ENCODE measurements around the gene RAB30. TPM values are rescaled to one million over a fixed set of nuclear protein-coding genes. Genes with fewer than 3 reads are reported as not detected.

Gene RAB30
- total RNA-seq, 1 donor from 2014 or later: 12.3 TPM

DNA sequence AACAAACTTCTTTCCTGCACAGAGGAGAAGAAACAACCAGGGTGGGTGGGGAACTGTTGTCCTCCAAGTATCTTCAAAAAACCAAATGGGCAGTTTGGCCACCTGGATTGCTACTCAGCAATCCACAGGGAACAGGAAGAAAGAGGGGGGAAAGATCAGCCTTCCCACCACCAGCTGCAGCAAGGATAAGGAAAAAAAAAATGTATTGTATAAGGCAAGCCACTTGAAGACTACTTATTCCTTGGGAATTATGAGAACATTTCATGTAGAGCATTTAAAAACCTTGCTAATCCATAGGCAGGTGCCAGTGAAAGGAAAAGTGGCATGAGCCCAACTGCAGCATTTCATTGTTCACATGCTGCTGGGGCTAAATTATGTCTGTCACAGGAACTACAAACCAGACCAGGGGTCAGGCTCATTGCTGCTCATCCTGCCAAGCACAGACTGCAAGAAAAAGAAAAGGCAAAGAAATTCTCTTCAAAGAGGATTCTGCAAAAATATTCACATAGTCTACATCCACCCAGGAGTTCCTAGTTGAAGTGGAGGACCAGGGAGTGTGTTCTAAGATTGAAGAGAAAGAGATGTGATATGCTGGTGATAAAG, 2.2 kb downstream of the RAB30 start:
- Mint-ChIP-seq H3K9me3 (peaks cover 2% of the 10 kb centered on the region), H3K4me3 (no peak overlapping the region), H3K27ac (no peak overlapping the region), H3K4me1 (peaks cover 28% of the 10 kb centered on the region), H3K36me3 (peaks cover 12% of the 10 kb centered on the region), H3K27me3 (ENCODE audit: insufficient read depth, low read depth) (peaks cover 3% of the 10 kb centered on the region)
- no peaks in the 10 kb centered on the region for H4K20me1 ChIP-seq (ENCODE audit: low read depth)
- no peak overlapping the region for H2AFZ ChIP-seq (replicated peaks)
- H3K27ac ChIP-seq: no peak overlapping the region
- H3K4me1 ChIP-seq: peaks cover 18% of the 10 kb centered on the region
- H3K4me2 ChIP-seq: peak overlapping the region; percentile 85
- peak; percentile 9 for DNase-seq (ENCODE audit: low spot score)
- peaks cover 17% of the 10 kb centered on the region for H3K27me3 ChIP-seq
- H3K36me3 ChIP-seq: peaks cover 7% of the 10 kb centered on the region
- H3K9ac ChIP-seq: no peak overlapping the region
- no peak overlapping the region for H3K4me3 ChIP-seq
- H3F3A ChIP-seq (ENCODE audit: low read depth): peaks cover 8% of the 10 kb centered on the region
- H3K79me2 ChIP-seq (ENCODE audit: low read depth): peaks cover 29% of the 10 kb centered on the region
- H3K9me3 ChIP-seq (ENCODE audit: low read depth): no peaks in the 10 kb centered on the region
- no peak for TF ChIP-seq EZH2phosphoT487 (IDR thresholded peaks at IDR 0.05)
- TF ChIP-seq, protein P1, sequence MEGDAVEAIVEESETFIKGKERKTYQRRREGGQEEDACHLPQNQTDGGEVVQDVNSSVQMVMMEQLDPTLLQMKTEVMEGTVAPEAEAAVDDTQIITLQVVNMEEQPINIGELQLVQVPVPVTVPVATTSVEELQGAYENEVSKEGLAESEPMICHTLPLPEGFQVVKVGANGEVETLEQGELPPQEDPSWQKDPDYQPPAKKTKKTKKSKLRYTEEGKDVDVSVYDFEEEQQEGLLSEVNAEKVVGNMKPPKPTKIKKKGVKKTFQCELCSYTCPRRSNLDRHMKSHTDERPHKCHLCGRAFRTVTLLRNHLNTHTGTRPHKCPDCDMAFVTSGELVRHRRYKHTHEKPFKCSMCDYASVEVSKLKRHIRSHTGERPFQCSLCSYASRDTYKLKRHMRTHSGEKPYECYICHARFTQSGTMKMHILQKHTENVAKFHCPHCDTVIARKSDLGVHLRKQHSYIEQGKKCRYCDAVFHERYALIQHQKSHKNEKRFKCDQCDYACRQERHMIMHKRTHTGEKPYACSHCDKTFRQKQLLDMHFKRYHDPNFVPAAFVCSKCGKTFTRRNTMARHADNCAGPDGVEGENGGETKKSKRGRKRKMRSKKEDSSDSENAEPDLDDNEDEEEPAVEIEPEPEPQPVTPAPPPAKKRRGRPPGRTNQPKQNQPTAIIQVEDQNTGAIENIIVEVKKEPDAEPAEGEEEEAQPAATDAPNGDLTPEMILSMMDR (IDR thresholded peaks at IDR 0.05): no peak
- no peak for TF ChIP-seq EZH2 (IDR thresholded peaks at IDR 0.05)

DNA sequence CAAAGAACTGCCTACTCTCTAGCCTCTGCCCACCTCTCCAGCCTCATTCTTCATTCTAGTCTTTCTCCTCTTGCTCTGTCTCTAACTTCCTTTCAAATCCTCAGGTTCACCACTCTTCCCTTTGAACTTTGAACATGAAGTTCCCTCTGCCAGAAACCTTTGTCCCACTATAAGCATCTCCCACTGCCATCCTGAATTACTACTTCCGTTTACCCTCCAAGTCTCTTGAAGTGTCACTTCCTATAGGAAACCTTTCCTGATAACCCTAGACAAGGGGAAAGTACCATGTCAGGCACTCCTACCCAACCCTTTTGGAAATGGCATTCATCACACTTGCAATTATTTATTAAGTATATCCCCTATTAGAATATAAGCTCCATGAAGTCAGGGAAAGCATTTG, 3.1 kb downstream of the RAB30 start:
- H3K4me2 ChIP-seq: no peak overlapping the region
- no peaks in the 10 kb centered on the region for H3K9me3 ChIP-seq (ENCODE audit: low read depth)
- no peak overlapping the region for H3K9ac ChIP-seq
- Mint-ChIP-seq H3K9me3 (peaks cover 2% of the 10 kb centered on the region), H3K27me3 (ENCODE audit: insufficient read depth, low read depth) (peaks cover 5% of the 10 kb centered on the region), H3K4me3 (no peak overlapping the region), H3K4me1 (peaks cover 24% of the 10 kb centered on the region), H3K36me3 (peaks cover 12% of the 10 kb centered on the region), H3K27ac (no peak overlapping the region)
- TF ChIP-seq, protein P1 (IDR thresholded peaks at IDR 0.05): no peak
- H3K4me1 ChIP-seq: peaks cover 16% of the 10 kb centered on the region
- H3K79me2 ChIP-seq (ENCODE audit: low read depth): peaks cover 19% of the 10 kb centered on the region
- peaks cover 7% of the 10 kb centered on the region for H3F3A ChIP-seq (ENCODE audit: low read depth)
- peaks cover 17% of the 10 kb centered on the region for H3K27me3 ChIP-seq
- H2AFZ ChIP-seq (replicated peaks): no peak overlapping the region
- H3K36me3 ChIP-seq: peaks cover 4% of the 10 kb centered on the region
- H3K4me3 ChIP-seq: no peak overlapping the region
- no peak for DNase-seq (ENCODE audit: low spot score)
- no peak overlapping the region for H3K27ac ChIP-seq
- no peaks in the 10 kb centered on the region for H4K20me1 ChIP-seq (ENCODE audit: low read depth)

DNA sequence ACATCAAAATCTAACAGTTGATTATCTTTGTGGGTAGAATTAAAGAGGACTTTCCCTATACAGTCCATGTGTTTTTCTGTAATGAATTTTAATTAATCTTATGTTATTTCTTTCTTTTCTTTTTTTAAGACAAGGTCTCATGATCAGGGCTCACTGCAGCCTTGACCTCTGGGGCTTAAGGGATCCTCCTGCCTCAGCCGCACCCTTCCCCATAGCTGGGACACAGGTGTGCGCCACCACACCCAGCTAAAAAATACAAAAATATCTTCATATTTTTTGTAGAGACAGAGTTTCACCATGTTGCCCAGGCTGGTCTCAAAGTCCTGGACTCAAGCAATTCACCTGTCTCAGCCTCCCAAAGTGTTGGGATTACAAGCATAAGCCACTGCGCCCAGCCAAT, 7.7 kb downstream of the RAB30 start:
- no peak overlapping the region for H3K9ac ChIP-seq
- Mint-ChIP-seq H3K27me3 (ENCODE audit: insufficient read depth, low read depth) (peaks cover 5% of the 10 kb centered on the region), H3K4me1 (peaks cover 4% of the 10 kb centered on the region), H3K36me3 (peaks cover 13% of the 10 kb centered on the region), H3K4me3 (no peak overlapping the region), H3K9me3 (peaks cover 2% of the 10 kb centered on the region), H3K27ac (no peak overlapping the region)
- no peaks in the 10 kb centered on the region for H3K4me1 ChIP-seq
- no peak overlapping the region for H3K27ac ChIP-seq
- H3F3A ChIP-seq (ENCODE audit: low read depth): no peaks in the 10 kb centered on the region
- H3K27me3 ChIP-seq: no peaks in the 10 kb centered on the region
- no peak for DNase-seq (ENCODE audit: low spot score)
- peaks cover 3% of the 10 kb centered on the region for H3K79me2 ChIP-seq (ENCODE audit: low read depth)
- no peaks in the 10 kb centered on the region for H4K20me1 ChIP-seq (ENCODE audit: low read depth)
- no peaks in the 10 kb centered on the region for H3K36me3 ChIP-seq
- H3K9me3 ChIP-seq (ENCODE audit: low read depth): no peaks in the 10 kb centered on the region
- H2AFZ ChIP-seq (replicated peaks): no peak overlapping the region
- H3K4me2 ChIP-seq: no peak overlapping the region
- H3K4me3 ChIP-seq: no peak overlapping the region
- TF ChIP-seq, protein P1 (IDR thresholded peaks at IDR 0.05): no peak
- no peak for TF ChIP-seq EZH2phosphoT487 (IDR thresholded peaks at IDR 0.05)
- TF ChIP-seq EZH2 (IDR thresholded peaks at IDR 0.05): no peak

All from neural progenitor cell (in vitro differentiated cells).